Naive thymus-derived CD8-positive, alpha-beta T cell (primary cell): ENCODE results near the gene ACSL5. TPM values are rescaled to one million over a fixed set of nuclear protein-coding genes. Genes with fewer than 3 reads are reported as not detected.
A peak's percentile ranks its signal among the peaks of the same experiment; 100 is the strongest.
"Not testable (repeated sequence)": the region's sequence is repeated elsewhere in the genome, so short reads cannot be mapped to it uniquely, and the experiment has no call there.

Source experiments
- ATAC-seq, 2 donors: fragments of 150-1000 bp; cut with Tn5 transposase in 1 of 2; sonication (Bioruptor Pico), chemical (Tn5 transposase) in 1 of 2; 1 replicate in 1 of 2; 2 replicates in 1 of 2; pipeline ENCODE4 v1.10.0; 2021; ENCODE audit warnings: mild to moderate bottlenecking in 2 of 2, moderate library complexity in 2 of 2
- POLR2A ChIA-PET: fragments of 350-600 bp; sonication (Branson Sonifier 250); formaldehyde crosslinking; loops from one replicate; lab custom pipeline; 2021; ENCODE audit warnings: antibody characterized with exemption; lab: Charles Lee
- DNase-seq, 10 donors: peaks; one replicate each; pipeline versions ENCODE4 v3.0.0 to v3.0.0-alpha.2; 2020 to 2022
- H3K27ac Mint-ChIP-seq, 10 donors: one replicate each; pipeline ENCODE4 v1.8.0; 2020 to 2022; ENCODE audit warnings: mild to moderate bottlenecking in 10 of 10, mixed read lengths in 10 of 10, moderate library complexity in 4 of 10, inconsistent platforms in 1 of 10
- H3K27me3 Mint-ChIP-seq, 5 donors: one replicate each; pipeline ENCODE4 v1.8.0; 2021 to 2022; ENCODE audit warnings: mixed read lengths in 5 of 5
- H3K36me3 Mint-ChIP-seq, 3 donors: one replicate each; pipeline ENCODE4 v1.8.0; 2020 to 2022; ENCODE audit warnings: mixed read lengths in 3 of 3, mild to moderate bottlenecking in 2 of 3, inconsistent platforms in 1 of 3
- H3K4me1 Mint-ChIP-seq, 4 donors: one replicate each; pipeline ENCODE4 v1.8.0; 2021 to 2022; ENCODE audit warnings: mixed read lengths in 4 of 4
- H3K4me3 Mint-ChIP-seq, 10 donors: one replicate each; pipeline ENCODE4 v1.8.0; 2020 to 2022; ENCODE audit warnings: mild to moderate bottlenecking in 10 of 10, mixed read lengths in 10 of 10, moderate library complexity in 6 of 10, inconsistent platforms in 1 of 10
- H3K9me3 Mint-ChIP-seq, 9 donors: one replicate each; pipeline ENCODE4 v1.8.0; 2020 to 2022; ENCODE audit warnings: mixed read lengths in 9 of 9, mild to moderate bottlenecking in 3 of 9, inconsistent platforms in 1 of 9, moderate library complexity in 1 of 9
- polyA plus RNA-seq, 3 donors: library from polyadenylated mRNA; unstranded; fragments of 300-500 nt; fragmentation: Illumina TruSeq; gene quantifications; one replicate each; pipeline ENCODE4 v1.2.3, GENCODE V29; 2021
- total RNA-seq, 8 experiments: library from RNA in 2 of 8; stranded (reverse) in 2 of 8; gene quantifications; one replicate each; pipeline ENCODE4 v1.2.3 and lab custom pipeline; 2021 to 2026

ACSL5 gene
- total and polyA plus RNA-seq, 5 experiments from 2014 or later, result 31.7 to 69.5 (median 52.1) TPM

DNA sequence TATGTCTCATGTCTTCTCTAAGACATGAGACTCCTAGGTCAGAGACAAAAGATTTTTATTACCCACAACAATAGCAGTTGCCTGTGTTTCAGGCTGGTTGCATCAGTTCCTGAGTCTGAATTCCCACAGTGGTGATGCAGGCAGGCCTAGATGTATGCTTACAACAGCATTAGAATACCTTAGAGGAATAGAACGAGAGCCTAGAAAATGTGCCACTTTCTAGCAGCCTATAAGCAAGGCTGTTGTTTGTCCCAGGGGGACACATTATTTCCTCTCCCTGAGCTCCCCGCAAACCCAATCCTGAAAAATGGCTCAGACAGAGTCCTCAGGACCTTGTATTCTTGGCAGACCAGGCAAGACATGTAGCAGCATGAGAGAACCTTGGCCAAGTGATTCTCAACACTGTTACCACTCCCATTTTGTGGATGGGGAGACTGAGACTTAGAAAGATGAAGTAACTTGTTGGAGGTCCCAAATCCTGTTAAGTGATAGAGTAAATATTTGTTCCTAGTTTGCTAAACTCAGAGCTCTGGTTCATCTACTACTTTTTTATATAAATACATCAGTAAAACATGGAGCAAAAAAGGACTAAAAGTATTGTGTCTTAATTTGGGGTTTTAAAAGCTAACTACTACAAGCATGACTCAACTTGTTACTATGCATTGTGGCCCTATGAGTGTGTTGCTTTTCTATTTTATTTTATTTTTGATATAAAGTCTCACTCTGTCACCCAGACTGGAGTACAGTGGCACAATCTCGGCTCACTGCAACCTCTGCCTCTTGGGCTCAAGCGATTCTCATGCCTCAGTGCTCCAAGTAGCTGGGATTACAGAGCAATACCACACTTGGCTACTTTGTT, 87.3 kb downstream of the ACSL5 start:
- no peak for DNase-seq
- H3K27ac Mint-ChIP-seq, result peak overlapping the region in 2 of 10 donors; percentile 60 to 74

DNA sequence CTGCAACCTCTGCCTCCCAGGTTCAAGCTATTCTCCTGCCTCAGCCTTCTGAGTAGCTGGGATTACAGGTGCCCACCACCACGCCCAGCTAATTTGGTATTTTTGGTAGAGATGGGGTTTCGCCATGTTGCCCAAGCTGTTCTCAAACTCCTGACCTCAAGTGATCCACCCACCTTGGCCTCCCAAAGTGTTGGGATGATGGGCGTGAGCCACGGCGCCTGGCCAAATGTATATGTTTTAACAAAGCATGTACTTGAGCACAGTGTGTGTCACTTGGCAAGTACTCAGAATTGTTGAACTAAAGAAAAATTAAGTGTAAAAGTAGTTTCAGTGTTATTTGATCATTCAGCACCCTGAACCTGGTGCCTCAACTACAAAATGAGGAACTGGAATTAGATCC, 90.2 kb downstream of the ACSL5 start:
- H3K36me3 Mint-ChIP-seq, result peaks cover 15 to 60% (median 22%) of the 10 kb centered on the region in 3 donors
- H3K4me3 Mint-ChIP-seq, POLR2A ChIA-PET, H3K27me3 Mint-ChIP-seq, ATAC-seq, H3K9me3 Mint-ChIP-seq, DNase-seq: not testable (repeated sequence)
- peaks cover 0 to 10% (median 3%) of the 10 kb centered on the region in 4 donors for H3K4me1 Mint-ChIP-seq
- peak overlapping the region in 1 of 10 donors; percentile 88 for H3K27ac Mint-ChIP-seq

More for the DNA sequence above, 87.3 kb downstream of the ACSL5 start:
- Mint-ChIP-seq H3K4me3 (no peak overlapping the region), H3K27me3 (no peaks in the 10 kb centered on the region), H3K36me3 (peaks cover 15 to 41% (median 22%) of the 10 kb centered on the region in 3 donors), H3K4me1 (peaks cover 2 to 11% (median 7%) of the 10 kb centered on the region in 4 donors), H3K9me3 (no peaks in the 10 kb centered on the region)
- no peak for ATAC-seq
- POLR2A ChIA-PET, result no interaction called here

DNA sequence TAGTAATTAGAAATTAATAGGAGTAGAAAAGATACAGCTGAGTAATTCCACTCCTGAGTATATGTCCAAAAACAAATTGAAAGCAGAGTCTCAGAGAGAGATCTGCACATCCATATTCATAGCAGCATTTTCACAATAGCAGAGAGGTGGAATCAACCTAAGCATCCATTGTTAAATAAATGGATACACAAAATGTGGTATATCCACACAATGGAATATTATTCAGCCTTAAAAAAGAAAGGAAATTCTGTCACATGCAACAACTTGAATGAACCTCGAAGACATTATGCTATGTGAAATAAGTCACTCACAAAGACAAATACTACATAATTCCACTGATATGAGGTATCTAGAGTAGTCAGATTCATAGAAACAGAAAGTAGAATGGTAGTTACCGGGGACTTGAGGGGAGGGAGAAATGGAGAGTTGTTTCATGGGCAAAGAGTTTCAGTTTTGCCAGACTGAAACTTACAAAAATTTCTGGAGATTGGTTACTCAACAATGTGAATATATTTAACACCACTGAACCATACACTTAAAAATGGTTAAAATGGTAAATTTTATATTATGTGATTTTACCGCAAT, 91.5 kb downstream of the ACSL5 start:
- POLR2A ChIA-PET, result no interaction called here
- H3K4me1 Mint-ChIP-seq, result peaks cover 0 to 7% (median 3%) of the 10 kb centered on the region in 4 donors
- no peak for DNase-seq
- no peak for ATAC-seq
- H3K9me3 Mint-ChIP-seq, result no peaks in the 10 kb centered on the region
- H3K27me3 Mint-ChIP-seq, result no peaks in the 10 kb centered on the region
- H3K36me3 Mint-ChIP-seq, result peaks cover 15 to 70% (median 22%) of the 10 kb centered on the region in 3 donors
- no peak overlapping the region for H3K27ac Mint-ChIP-seq
- H3K4me3 Mint-ChIP-seq, result no peak overlapping the region

DNA sequence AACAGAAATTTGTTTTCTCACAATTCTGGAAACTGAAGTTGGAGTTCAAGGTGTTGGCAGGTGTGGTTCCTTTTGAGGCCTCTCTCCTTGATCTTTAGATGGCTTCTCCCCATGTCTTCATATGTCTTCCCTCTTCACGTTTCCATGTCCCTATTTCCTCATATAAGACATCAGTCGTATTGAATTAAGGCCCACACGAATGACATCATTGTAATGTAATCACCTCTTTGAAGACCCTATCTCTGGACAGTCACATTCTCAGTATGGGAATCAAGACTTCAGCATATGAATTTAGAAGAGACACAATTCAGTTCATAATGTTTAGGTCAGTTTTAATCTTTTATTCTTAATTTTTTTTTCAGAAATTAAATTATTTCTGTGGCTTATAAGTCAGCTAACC, 92.9 kb downstream of the ACSL5 start:
- POLR2A ChIA-PET, result no interaction called here
- Mint-ChIP-seq H3K4me1 (peaks cover under 1 to 8% (median 4%) of the 10 kb centered on the region in 4 donors), H3K27me3 (no peaks in the 10 kb centered on the region)

DNA sequence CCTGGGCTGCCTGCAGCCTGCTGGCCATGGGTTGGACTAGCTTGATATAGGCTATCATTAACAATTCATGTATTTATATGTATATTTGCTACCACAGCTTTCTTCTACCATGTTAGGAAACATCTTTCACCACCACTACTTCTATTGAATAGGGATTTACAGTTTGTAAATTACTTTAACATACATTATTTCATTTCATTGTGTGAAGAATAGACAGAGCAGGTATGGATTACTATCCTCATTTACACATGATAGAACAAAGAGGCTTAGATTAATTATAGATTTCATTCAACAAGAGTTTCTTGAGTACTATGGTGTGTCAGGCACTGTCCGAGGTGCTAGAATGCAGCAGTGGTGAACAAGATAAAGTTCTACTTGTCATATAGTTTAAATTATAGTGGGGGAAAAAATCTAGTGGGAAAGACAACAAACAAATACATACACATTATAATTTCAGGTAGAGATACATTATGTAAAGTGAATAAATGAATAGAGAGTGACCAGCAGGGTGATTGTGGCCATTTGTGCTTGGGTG, 93.7 kb downstream of the ACSL5 start:
- H3K9me3 Mint-ChIP-seq, result no peaks in the 10 kb centered on the region
- H3K27ac Mint-ChIP-seq, result no peak overlapping the region
- no peaks in the 10 kb centered on the region for H3K27me3 Mint-ChIP-seq
- ATAC-seq (no peak), DNase-seq (no peak)
- H3K4me3 Mint-ChIP-seq, result no peak overlapping the region
- H3K4me1 Mint-ChIP-seq, result peaks cover 5 to 11% (median 9%) of the 10 kb centered on the region in 4 donors
- H3K36me3 Mint-ChIP-seq, result peaks cover 15 to 65% (median 17%) of the 10 kb centered on the region in 3 donors
- POLR2A ChIA-PET, result no interaction called here

More for the DNA sequence above, 92.9 kb downstream of the ACSL5 start:
- Mint-ChIP-seq H3K4me3 (no peak overlapping the region), H3K9me3 (no peaks in the 10 kb centered on the region), H3K36me3 (peaks cover 15 to 66% (median 17%) of the 10 kb centered on the region in 3 donors), H3K27ac (peak overlapping the region in 1 of 10 donors; percentile 31)
- DNase-seq (no peak), ATAC-seq (no peak)

DNA sequence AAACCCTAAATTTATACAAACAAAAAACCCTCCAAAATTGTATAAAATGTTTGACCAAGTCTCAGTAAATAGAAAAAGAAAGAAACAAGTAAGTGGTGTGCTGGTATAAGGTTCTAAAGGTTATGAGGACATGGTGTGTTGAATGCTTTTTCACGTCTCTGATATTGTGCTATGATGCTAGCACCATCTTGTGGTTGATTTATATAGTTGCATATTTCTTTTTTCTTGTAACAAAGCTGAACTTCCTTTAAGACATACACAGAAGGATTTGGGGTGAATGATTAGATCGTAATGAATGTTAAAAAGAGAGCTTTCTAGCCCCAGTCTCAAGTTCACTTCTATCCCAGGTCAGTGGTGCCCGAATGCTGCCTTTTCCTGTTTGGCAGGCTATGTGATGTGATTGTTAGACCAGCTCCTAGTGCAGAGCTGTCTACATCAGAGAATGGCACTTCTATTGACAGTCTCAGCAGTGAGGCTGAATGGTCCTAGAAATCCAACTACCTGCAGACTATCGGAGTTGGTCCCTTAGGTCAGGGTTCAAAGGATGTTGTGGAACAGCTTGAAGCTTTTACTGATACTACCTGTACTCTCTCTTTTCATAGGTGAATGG, 98.1 kb downstream of the ACSL5 start:
- POLR2A ChIA-PET, result no interaction called here
- Mint-ChIP-seq H3K27me3 (no peaks in the 10 kb centered on the region), H3K9me3 (no peaks in the 10 kb centered on the region), H3K4me3 (no peak overlapping the region), H3K36me3 (peaks cover 0 to 42% (median 0%) of the 10 kb centered on the region in 3 donors), H3K27ac (peak overlapping the region in 4 of 10 donors; percentile 1 to 24 (median 16)), H3K4me1 (peaks cover 7 to 13% (median 9%) of the 10 kb centered on the region in 4 donors)
- DNase-seq, result peak in 3 of 10 donors; percentile 38 to 48 (median 41)
- ATAC-seq, result peak; percentile 60 to 71

DNA sequence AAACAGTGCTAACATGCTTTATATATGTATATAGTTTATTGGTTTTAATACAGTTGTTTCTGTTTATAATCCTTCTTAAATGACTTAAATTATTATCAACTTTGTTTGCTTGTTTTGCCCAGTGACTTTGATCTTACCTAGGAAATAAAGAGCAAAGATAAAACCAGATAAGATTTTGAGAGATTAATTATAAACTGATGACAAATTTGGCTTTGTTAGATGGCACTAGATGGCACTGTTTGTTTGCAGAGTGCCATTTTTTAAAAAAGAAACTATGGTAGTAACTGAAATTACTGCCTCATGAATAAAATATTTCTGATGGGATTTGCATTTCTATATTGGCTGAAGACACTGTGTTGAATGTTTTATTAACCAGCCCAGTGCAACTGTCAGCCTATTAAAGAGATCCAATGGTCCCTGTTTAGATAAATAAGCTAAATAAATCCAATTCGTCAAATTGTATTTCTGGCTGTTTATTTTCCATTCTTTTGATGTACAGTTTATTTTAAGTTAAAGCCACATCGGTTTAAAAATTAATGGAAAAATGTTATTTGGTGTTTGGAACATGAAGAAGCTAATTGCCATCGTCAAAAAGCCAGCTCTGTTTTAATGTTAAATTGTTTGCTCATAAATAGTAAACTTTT, 101.8 kb downstream of the ACSL5 start:
- no peak overlapping the region for H3K4me3 Mint-ChIP-seq
- no peaks in the 10 kb centered on the region for H3K27me3 Mint-ChIP-seq
- H3K36me3 Mint-ChIP-seq, result peaks cover 0 to 14% (median 0%) of the 10 kb centered on the region in 3 donors
- DNase-seq (peak in 1 of 10 donors; percentile 5), ATAC-seq (no peak)
- H3K4me1 Mint-ChIP-seq, result peaks cover 7 to 19% (median 10%) of the 10 kb centered on the region in 4 donors
- POLR2A ChIA-PET, result no interaction called here
- H3K27ac Mint-ChIP-seq, result no peak overlapping the region
- H3K9me3 Mint-ChIP-seq, result no peaks in the 10 kb centered on the region

Other genes with a start within 250 kb of the ACSL5 start
- 1 to 10 TPM; 7.4 to 8.4 TPM for gene GPAM, start 190.4 kb upstream of the ACSL5 start, total RNA-seq
- gene GPAM, start 190.4 kb upstream of the ACSL5 start, polyA plus RNA-seq, result 1 to 10 TPM; 1.6 to 3.0 (median 2.2) TPM
- not detected for gene TECTB, start 90.7 kb upstream of the ACSL5 start, total RNA-seq
- not detected for gene TECTB, start 90.7 kb upstream of the ACSL5 start, polyA plus RNA-seq
- 10 to 100 TPM; 54.8 to 62.0 TPM for gene ZDHHC6, start 72.8 kb downstream of the ACSL5 start, total RNA-seq
- gene ZDHHC6, start 72.8 kb downstream of the ACSL5 start, polyA plus RNA-seq, result 10 to 100 TPM; 27.5 to 34.8 (median 31.6) TPM
- gene VTI1A, start 73.1 kb downstream of the ACSL5 start, total RNA-seq, result 10 to 100 TPM; 41.2 to 42.7 TPM
- 10 to 100 TPM; 24.4 to 30.2 (median 26.2) TPM for gene VTI1A, start 73.1 kb downstream of the ACSL5 start, polyA plus RNA-seq